22Rv1 (cell line): Measurements from ENCODE around the gene SUPT20HL2.

Experiments
- ZFX ChIP-seq: fragments of 450-650 bp; IDR thresholded peaks from 2 replicates; pipeline ENCODE4 v1.6.1; 2017; ENCODE audit warnings: antibody characterized with exemption, borderline replicate concordance
- TF ChIP-seq, protein P1 (sequence below): fragments of 450-650 bp; IDR thresholded peaks from 2 replicates; pipeline ENCODE4 v1.5.1; 2017; ENCODE audit warnings: mild to moderate bottlenecking

DNA sequence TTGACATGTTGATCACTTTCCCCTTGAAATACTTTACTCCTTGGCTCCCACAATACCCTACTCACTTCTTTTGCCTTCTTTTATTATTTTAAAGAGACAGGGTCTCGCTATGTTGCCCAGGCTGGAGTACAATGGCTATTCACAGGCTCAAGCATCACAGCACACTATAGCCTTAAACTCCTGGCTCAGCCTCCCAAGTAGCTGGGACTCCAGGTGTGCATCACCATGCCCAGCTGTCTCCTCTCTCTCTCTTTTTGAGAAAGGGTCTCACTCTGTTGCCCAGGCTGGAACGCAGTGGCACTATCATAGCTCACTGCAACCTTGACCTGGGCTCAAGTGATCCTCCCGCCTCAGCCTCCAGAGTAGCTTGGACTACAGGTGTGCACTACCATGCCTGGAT lies 51.6 kb downstream of the SUPT20HL2 start:
- TF ChIP-seq, protein P1, sequence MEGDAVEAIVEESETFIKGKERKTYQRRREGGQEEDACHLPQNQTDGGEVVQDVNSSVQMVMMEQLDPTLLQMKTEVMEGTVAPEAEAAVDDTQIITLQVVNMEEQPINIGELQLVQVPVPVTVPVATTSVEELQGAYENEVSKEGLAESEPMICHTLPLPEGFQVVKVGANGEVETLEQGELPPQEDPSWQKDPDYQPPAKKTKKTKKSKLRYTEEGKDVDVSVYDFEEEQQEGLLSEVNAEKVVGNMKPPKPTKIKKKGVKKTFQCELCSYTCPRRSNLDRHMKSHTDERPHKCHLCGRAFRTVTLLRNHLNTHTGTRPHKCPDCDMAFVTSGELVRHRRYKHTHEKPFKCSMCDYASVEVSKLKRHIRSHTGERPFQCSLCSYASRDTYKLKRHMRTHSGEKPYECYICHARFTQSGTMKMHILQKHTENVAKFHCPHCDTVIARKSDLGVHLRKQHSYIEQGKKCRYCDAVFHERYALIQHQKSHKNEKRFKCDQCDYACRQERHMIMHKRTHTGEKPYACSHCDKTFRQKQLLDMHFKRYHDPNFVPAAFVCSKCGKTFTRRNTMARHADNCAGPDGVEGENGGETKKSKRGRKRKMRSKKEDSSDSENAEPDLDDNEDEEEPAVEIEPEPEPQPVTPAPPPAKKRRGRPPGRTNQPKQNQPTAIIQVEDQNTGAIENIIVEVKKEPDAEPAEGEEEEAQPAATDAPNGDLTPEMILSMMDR = no peak
- no peak for TF ChIP-seq ZFX
